ENCODE results near the gene CUX1. TPM values are rescaled to one million over a fixed set of nuclear protein-coding genes. Genes with fewer than 3 reads are reported as not detected.
"Not testable (repeated sequence)": the region's sequence is repeated elsewhere in the genome, so short reads cannot be mapped to it uniquely, and the experiment has no call there.

The CUX1 gene
- polyA plus RNA-seq, 3 donors = 22.4 to 47.5 (median 40.9) TPM

GRCh38 chr7:102221961-102222360 lies 404.5 kb downstream of the CUX1 start:
- 90 to 96% (median 91%) methylated on average over 9 of the region's 9 CpGs for WGBS, 3 donors
- no peak overlapping the region for H3K27ac ChIP-seq (ENCODE audit: low read depth, low read length)

GRCh38 chr7:102222445-102222844 lies 405.0 kb downstream of the CUX1 start:
- WGBS, 3 donors = 94 to 98% (median 97%) methylated on average over 12 of the region's 12 CpGs

GRCh38 chr7:102223184-102223583 lies 405.8 kb downstream of the CUX1 start:
- 74 to 88% (median 82%) methylated on average over 5 of the region's 5 CpGs for WGBS, 3 donors
- no peak overlapping the region for H3K27ac ChIP-seq (ENCODE audit: low read depth, low read length)

More at GRCh38 chr7:102222445-102222844, 405.0 kb downstream of the CUX1 start:
- H3K27ac ChIP-seq (ENCODE audit: low read depth, low read length) = no peak overlapping the region

- H3K27ac ChIP-seq (ENCODE audit: low read depth, low read length) = no peak overlapping the region
- 30 to 94% (median 92%) methylated on average over 10 of the region's 10 CpGs for WGBS, 3 donors
These were observed 407.6 kb downstream of the CUX1 start for GRCh38 chr7:102225025-102225424.

GRCh38 chr7:102227371-102227770 lies 409.9 kb downstream of the CUX1 start:
- 91 to 94% (median 92%) methylated on average over 18 of the region's 18 CpGs for WGBS, 3 donors
- H3K27ac ChIP-seq (ENCODE audit: low read depth, low read length) = no peak overlapping the region

- no peak overlapping the region for H3K27ac ChIP-seq (ENCODE audit: low read depth, low read length)
- 95 to 96% (median 95%) methylated on average over 12 of the region's 12 CpGs for WGBS, 3 donors
These were observed 411.5 kb downstream of the CUX1 start for GRCh38 chr7:102228935-102229334.

GRCh38 chr7:102230162-102230561 lies 412.7 kb downstream of the CUX1 start:
- 83 to 99% (median 85%) methylated on average over 5 of the region's 5 CpGs for WGBS, 3 donors
- not testable (repeated sequence) for H3K27ac ChIP-seq (ENCODE audit: low read depth, low read length)

- WGBS, 3 donors = 77 to 83% (median 83%) methylated on average over 4 of the region's 4 CpGs
- H3K27ac ChIP-seq (ENCODE audit: low read depth, low read length) = no peak overlapping the region
These were observed 413.2 kb downstream of the CUX1 start for GRCh38 chr7:102230593-102230992.

- no peak overlapping the region for H3K27ac ChIP-seq (ENCODE audit: low read depth, low read length)
- 46 to 92% (median 82%) methylated on average over 12 of the region's 12 CpGs for whole genome bisulfite sequencing, 3 donors
These were observed 415.3 kb downstream of the CUX1 start for GRCh38 chr7:102232611-102233286.

GRCh38 chr7:102234131-102234530 lies 416.7 kb downstream of the CUX1 start:
- H3K27ac ChIP-seq (ENCODE audit: low read depth, low read length) = no peak overlapping the region
- WGBS, 3 donors = 78 to 95% (median 94%) methylated on average over 12 of the region's 12 CpGs

GRCh38 chr7:102234801-102235550 lies 417.6 kb downstream of the CUX1 start:
- H3K27ac ChIP-seq (ENCODE audit: low read depth, low read length) = no peak overlapping the region
- 72 to 94% (median 94%) methylated on average over 19 of the region's 19 CpGs for WGBS, 3 donors

GRCh38 chr7:102236102-102236501 lies 418.7 kb downstream of the CUX1 start:
- H3K27ac ChIP-seq (ENCODE audit: low read depth, low read length) = no peak overlapping the region
- whole genome bisulfite sequencing, 3 donors = 87 to 95% (median 95%) methylated on average over 7 of the region's 7 CpGs

- no peak overlapping the region for H3K27ac ChIP-seq (ENCODE audit: low read depth, low read length)
- 37 to 45% (median 42%) methylated on average over 14 of the region's 14 CpGs for WGBS, 3 donors
These were observed 419.3 kb downstream of the CUX1 start for GRCh38 chr7:102236592-102237287.

- H3K27ac ChIP-seq (ENCODE audit: low read depth, low read length) = no peak overlapping the region
- WGBS, 3 donors = 96 to 98% (median 97%) methylated on average over 35 of the region's 35 CpGs
These were observed 421.9 kb downstream of the CUX1 start for GRCh38 chr7:102239206-102239820.

GRCh38 chr7:102241431-102241830 lies 424.0 kb downstream of the CUX1 start:
- H3K27ac ChIP-seq (ENCODE audit: low read depth, low read length) = no peak overlapping the region
- 78 to 90% (median 89%) methylated on average over 8 of the region's 8 CpGs for WGBS, 3 donors

- no peak overlapping the region for H3K27ac ChIP-seq (ENCODE audit: low read depth, low read length)
- 77 to 91% (median 90%) methylated on average over 4 of the region's 4 CpGs for WGBS, 3 donors
These were observed 427.2 kb downstream of the CUX1 start for GRCh38 chr7:102244601-102245000.

GRCh38 chr7:102248081-102248455 lies 430.6 kb downstream of the CUX1 start:
- 91 to 94% (median 93%) methylated on average over 14 of the region's 14 CpGs for WGBS, 3 donors
- no peak overlapping the region for H3K27ac ChIP-seq (ENCODE audit: low read depth, low read length)

GRCh38 chr7:102248456-102249395 lies 431.3 kb downstream of the CUX1 start:
- 90 to 94% (median 93%) methylated on average over 78 to 117 of the region's 117 CpGs for WGBS, 3 donors
- no peak overlapping the region for H3K27ac ChIP-seq (ENCODE audit: low read depth, low read length)
